Pulmonary artery endothelial cell (primary cell): ENCODE measurements around the gene PCDHB16. TPM values are rescaled to one million over a fixed set of nuclear protein-coding genes. Genes with fewer than 3 reads are reported as not detected.
"Not testable (repeated sequence)": the region's sequence is repeated elsewhere in the genome, so short reads cannot be mapped to it uniquely, and the experiment has no call there.

ENCODE experiments used
- DNase-seq: peaks from one replicate; pipeline ENCODE4 v3.0.0-alpha.2; 2011; ENCODE audit warnings: low read depth, low spot score
- total RNA-seq: library from RNA; depleted of rRNA; stranded (reverse); fragments of >200 nt; gene quantifications from 2 replicates; pipeline ENCODE4 v1.2.3, GENCODE V29; 2014

Gene PCDHB16
- total RNA-seq, 1 donor from 2014 or later: 0.13 TPM

DNA sequence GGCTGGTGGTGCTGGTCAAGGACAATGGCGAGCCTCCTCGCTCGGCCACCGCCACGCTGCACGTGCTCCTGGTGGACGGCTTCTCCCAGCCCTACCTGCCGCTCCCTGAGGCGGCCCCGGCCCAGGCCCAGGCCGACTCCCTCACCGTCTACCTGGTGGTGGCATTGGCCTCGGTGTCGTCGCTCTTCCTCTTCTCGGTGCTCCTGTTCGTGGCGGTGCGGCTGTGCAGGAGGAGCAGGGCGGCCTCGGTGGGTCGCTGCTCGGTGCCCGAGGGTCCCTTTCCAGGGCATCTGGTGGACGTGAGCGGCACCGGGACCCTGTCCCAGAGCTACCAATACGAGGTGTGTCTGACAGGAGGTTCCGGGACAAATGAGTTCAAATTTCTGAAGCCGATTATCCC lies 43.2 kb downstream of the PCDHB16 start:
- DNase-seq: not testable (repeated sequence)

GRCh38 chr5:141234109-141234667 lies 52.0 kb downstream of the PCDHB16 start:
- no peak for DNase-seq

Other genes starting within 250 kb of the PCDHB16 start
- 2.0 and 2.5 TPM in 2 replicates for gene PCDHAC2, start 215.9 kb upstream of the PCDHB16 start, total RNA-seq
- gene PCDHB1, start 131.0 kb upstream of the PCDHB16 start, total RNA-seq: not detected in 2 replicates
- 1.4 and 2.9 TPM in 2 replicates for gene PCDHB2, start 87.8 kb upstream of the PCDHB16 start, total RNA-seq
- 0.20 and 0.35 TPM in 2 replicates for gene PCDHB3, start 81.9 kb upstream of the PCDHB16 start, total RNA-seq
- 0.04 and 0.07 TPM in 2 replicates for gene PCDHB4, start 60.6 kb upstream of the PCDHB16 start, total RNA-seq
- gene PCDHB5, start 47.2 kb upstream of the PCDHB16 start, total RNA-seq: 0.39 and 0.53 TPM in 2 replicates
- gene PCDHB6, start 32.3 kb upstream of the PCDHB16 start, total RNA-seq: 0.04 and 0.07 TPM in 2 replicates
- gene PCDHB7, start 9.7 kb upstream of the PCDHB16 start, total RNA-seq: 0.28 and 0.40 TPM in 2 replicates
- gene PCDHB8, start 4.6 kb upstream of the PCDHB16 start, total RNA-seq: 0.04 and 0.07 TPM in 2 replicates
- 0.04 and 0.07 TPM in 2 replicates for gene PCDHB9, start 4.8 kb downstream of the PCDHB16 start, total RNA-seq
- 0.33 and 0.46 TPM in 2 replicates for gene PCDHB10, start 10.0 kb downstream of the PCDHB16 start, total RNA-seq
- 0.13 and 0.25 TPM in 2 replicates for gene PCDHB11, start 17.2 kb downstream of the PCDHB16 start, total RNA-seq
- 0.21 and 0.33 TPM in 2 replicates for gene PCDHB12, start 26.3 kb downstream of the PCDHB16 start, total RNA-seq
- gene PCDHB13, start 31.5 kb downstream of the PCDHB16 start, total RNA-seq: 0.33 and 0.99 TPM in 2 replicates
- 0.53 and 0.78 TPM in 2 replicates for gene PCDHB14, start 41.0 kb downstream of the PCDHB16 start, total RNA-seq
- gene PCDHB15, start 63.0 kb downstream of the PCDHB16 start, total RNA-seq: 0.26 and 0.95 TPM in 2 replicates
- 0.13 and 0.32 TPM in 2 replicates for gene SLC25A2, start 121.7 kb downstream of the PCDHB16 start, total RNA-seq
- gene TAF7, start 138.4 kb downstream of the PCDHB16 start, total RNA-seq: 70.7 and 109 TPM in 2 replicates
- gene PCDHGA1, start 148.1 kb downstream of the PCDHB16 start, total RNA-seq: 0.20 and 0.28 TPM in 2 replicates
- gene PCDHGA2, start 156.4 kb downstream of the PCDHB16 start, total RNA-seq: 0.79 and 0.92 TPM in 2 replicates
- gene PCDHGA3, start 161.4 kb downstream of the PCDHB16 start, total RNA-seq: 0.21 and 0.26 TPM in 2 replicates
- 0.59 and 0.63 TPM in 2 replicates for gene PCDHGB1, start 167.7 kb downstream of the PCDHB16 start, total RNA-seq
- gene PCDHGA4, start 172.6 kb downstream of the PCDHB16 start, total RNA-seq: 2.0 and 3.5 TPM in 2 replicates
- gene PCDHGB2, start 177.6 kb downstream of the PCDHB16 start, total RNA-seq: 1.3 TPM in 2 replicates
- gene PCDHGA5, start 181.8 kb downstream of the PCDHB16 start, total RNA-seq: 0.35 and 0.40 TPM in 2 replicates
- gene PCDHGB3, start 187.9 kb downstream of the PCDHB16 start, total RNA-seq: 1.3 and 1.6 TPM in 2 replicates
- 1.3 and 1.4 TPM in 2 replicates for gene PCDHGA6, start 191.5 kb downstream of the PCDHB16 start, total RNA-seq
- 0.59 and 0.95 TPM in 2 replicates for gene PCDHGA7, start 200.4 kb downstream of the PCDHB16 start, total RNA-seq
- gene PCDHGB4, start 205.3 kb downstream of the PCDHB16 start, total RNA-seq: 9.3 and 12.4 TPM in 2 replicates
- gene PCDHGA8, start 210.2 kb downstream of the PCDHB16 start, total RNA-seq: 0.46 and 0.95 TPM in 2 replicates
- 8.7 and 12.3 TPM in 2 replicates for gene PCDHGB5, start 215.6 kb downstream of the PCDHB16 start, total RNA-seq
- gene PCDHGA9, start 220.4 kb downstream of the PCDHB16 start, total RNA-seq: 1.2 and 1.8 TPM in 2 replicates
- gene PCDHGB6, start 225.6 kb downstream of the PCDHB16 start, total RNA-seq: 2.0 and 2.1 TPM in 2 replicates
- 3.1 and 4.0 TPM in 2 replicates for gene PCDHGA10, start 230.6 kb downstream of the PCDHB16 start, total RNA-seq
- gene PCDHGB7, start 235.3 kb downstream of the PCDHB16 start, total RNA-seq: 4.8 and 6.1 TPM in 2 replicates
- 8.7 and 11.1 TPM in 2 replicates for gene PCDHGA11, start 238.7 kb downstream of the PCDHB16 start, total RNA-seq
- 5.1 and 8.7 TPM in 2 replicates for gene PCDHGA12, start 248.1 kb downstream of the PCDHB16 start, total RNA-seq